ENCODE results near the gene DIS3. TPM values are rescaled to one million over a fixed set of nuclear protein-coding genes. Genes with fewer than 3 reads are reported as not detected.
"Not testable (repeated sequence)": the region's sequence is repeated elsewhere in the genome, so short reads cannot be mapped to it uniquely, and the experiment has no call there.

DIS3 gene
- total RNA-seq, 1 donor from 2014 or later, result 39.1 TPM

DNA sequence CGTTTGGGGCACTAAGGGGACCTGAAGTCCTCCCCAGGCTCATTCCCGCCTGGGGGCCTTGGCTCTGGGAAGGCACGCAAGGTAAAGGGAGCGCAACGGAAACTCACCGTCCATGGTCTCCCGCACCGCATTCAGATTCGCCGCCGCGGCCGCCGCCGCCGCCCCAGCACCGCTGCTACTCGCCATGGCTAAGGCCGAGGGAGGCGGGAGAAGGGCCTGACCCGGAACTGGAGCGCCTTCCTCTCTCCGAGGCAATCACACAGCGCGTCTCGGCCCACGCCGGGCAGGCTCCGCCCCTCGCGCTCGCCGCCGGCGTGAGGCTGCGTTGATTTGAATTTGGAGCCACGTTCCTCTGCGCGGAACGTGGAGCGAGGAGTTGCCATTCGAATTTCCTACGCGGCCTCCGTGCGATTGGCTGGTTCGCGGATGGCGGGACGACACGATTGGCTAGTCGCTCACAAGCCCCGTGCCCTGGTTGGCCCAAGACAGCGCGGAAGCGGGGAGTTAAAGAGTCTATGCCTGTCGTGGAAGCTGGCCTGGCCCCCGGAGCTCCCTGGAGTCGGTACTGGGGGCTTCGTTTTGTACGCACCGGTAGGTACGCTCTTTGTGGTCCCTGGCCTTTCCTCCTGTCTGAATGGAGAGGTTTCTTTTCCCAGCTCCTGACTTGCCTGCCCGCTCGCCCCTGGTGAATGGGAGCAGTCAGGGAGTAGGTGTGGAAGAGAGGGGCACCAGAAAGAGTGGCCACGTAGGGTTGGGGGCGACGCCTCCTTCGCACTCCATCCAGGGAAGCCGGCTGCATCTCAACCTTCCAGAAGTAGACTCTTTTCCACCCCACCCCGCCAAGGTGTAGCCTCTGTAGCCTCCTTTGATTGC, 54.0 kb downstream of the DIS3 start, which contains the start of the genes BORA and MZT1:
Gene BORA, plus strand, starts transcription at position 507 of the 873 bp plus-strand sequence. CDS start 1,018 bp downstream, outside the sequence.
Gene MZT1, minus strand, starts transcription at position 213 of the 873 bp plus-strand sequence. Its CDS starts 27 bp downstream, at position 186.
- peak within 1 kb of the TSS; percentile 67 for H3K27ac Mint-ChIP-seq (ENCODE audit: unreplicated experiment)
- H3K27me3 Mint-ChIP-seq (ENCODE audit: unreplicated experiment), result peaks cover 9% of the 10 kb centered on the region
- TF ChIP-seq, protein P1, sequence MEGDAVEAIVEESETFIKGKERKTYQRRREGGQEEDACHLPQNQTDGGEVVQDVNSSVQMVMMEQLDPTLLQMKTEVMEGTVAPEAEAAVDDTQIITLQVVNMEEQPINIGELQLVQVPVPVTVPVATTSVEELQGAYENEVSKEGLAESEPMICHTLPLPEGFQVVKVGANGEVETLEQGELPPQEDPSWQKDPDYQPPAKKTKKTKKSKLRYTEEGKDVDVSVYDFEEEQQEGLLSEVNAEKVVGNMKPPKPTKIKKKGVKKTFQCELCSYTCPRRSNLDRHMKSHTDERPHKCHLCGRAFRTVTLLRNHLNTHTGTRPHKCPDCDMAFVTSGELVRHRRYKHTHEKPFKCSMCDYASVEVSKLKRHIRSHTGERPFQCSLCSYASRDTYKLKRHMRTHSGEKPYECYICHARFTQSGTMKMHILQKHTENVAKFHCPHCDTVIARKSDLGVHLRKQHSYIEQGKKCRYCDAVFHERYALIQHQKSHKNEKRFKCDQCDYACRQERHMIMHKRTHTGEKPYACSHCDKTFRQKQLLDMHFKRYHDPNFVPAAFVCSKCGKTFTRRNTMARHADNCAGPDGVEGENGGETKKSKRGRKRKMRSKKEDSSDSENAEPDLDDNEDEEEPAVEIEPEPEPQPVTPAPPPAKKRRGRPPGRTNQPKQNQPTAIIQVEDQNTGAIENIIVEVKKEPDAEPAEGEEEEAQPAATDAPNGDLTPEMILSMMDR (IDR thresholded peaks at IDR 0.05; ENCODE audit: unreplicated experiment), result no peak
- DNase-seq (ENCODE audit: low spot score), result peak; percentile 92
- peak within 1 kb of the TSS; percentile 97 for H3K4me3 Mint-ChIP-seq (ENCODE audit: unreplicated experiment)
- H3K36me3 Mint-ChIP-seq (ENCODE audit: low read depth, unreplicated experiment), result peaks cover 7% of the 10 kb centered on the region
- H3K4me1 Mint-ChIP-seq (ENCODE audit: unreplicated experiment), result peaks cover 18% of the 10 kb centered on the region
- H3K9me3 Mint-ChIP-seq (ENCODE audit: unreplicated experiment), result no peaks in the 10 kb centered on the region

DNA sequence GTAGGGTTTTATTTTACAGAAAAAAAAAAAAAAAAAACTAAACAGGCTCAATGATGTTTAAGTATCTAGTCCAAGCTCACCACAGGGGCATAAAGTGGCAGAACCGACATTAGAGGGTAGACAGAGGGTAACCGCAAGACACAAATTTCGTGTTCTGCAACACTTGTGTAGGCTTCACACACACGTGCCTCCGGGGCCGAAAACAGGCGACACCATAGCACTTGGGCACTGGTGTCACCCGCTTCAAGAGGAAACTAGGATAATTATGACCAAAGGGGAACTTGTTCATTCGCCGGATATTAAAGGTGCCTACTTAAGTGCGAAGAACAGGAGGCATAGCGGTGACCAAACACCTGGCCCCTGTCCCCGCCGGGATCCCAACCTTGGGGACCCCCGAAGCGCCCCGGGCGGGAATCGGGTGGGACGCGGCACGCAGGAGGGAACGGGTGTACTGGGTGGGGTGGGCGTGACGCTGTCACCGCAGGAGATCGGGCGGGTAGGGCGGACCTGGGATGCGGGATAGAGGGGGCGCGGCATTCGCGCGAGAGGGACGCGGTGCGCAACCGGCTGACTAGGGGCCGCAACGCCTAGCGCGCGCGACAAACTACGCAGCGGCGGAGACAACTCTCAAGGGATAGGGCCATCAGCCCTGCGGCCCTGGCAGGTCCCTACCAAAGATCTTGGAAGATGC, 54.8 kb downstream of the DIS3 start:
- H3K27me3 Mint-ChIP-seq (ENCODE audit: unreplicated experiment), result peaks cover 9% of the 10 kb centered on the region
- H3K4me3 Mint-ChIP-seq (ENCODE audit: unreplicated experiment), result peak overlapping the region; percentile 97
- H3K4me1 Mint-ChIP-seq (ENCODE audit: unreplicated experiment), result peaks cover 18% of the 10 kb centered on the region
- DNase-seq (ENCODE audit: low spot score), result peak; percentile 32
- peak overlapping the region; percentile 26 for H3K27ac Mint-ChIP-seq (ENCODE audit: unreplicated experiment)
- no peaks in the 10 kb centered on the region for H3K9me3 Mint-ChIP-seq (ENCODE audit: unreplicated experiment)
- H3K36me3 Mint-ChIP-seq (ENCODE audit: low read depth, unreplicated experiment), result peaks cover 7% of the 10 kb centered on the region
- TF ChIP-seq, protein P1 (IDR thresholded peaks at IDR 0.05; ENCODE audit: unreplicated experiment), result no peak

DNA sequence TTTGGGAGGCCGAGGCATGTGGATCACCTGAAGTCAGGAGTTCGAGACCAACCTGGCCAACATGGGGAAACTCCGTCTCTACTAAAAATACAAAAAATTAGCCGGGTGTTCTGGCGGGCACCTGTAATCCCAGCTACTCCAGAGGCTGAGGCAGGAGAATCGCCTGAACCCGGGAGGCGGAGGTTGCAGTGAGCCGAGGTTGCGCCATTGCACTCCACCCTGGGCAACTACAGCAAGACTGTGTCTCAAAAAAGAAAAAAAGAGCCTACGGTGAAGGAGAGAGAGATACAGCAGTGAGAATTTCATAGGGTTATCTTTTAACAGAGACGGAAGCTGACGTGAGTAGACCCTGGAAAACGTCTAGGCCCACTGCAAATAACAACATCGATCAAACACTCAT, 55.5 kb downstream of the DIS3 start:
- H3K27me3 Mint-ChIP-seq (ENCODE audit: unreplicated experiment); H3K27ac Mint-ChIP-seq (ENCODE audit: unreplicated experiment); DNase-seq (ENCODE audit: low spot score); H3K36me3 Mint-ChIP-seq (ENCODE audit: low read depth, unreplicated experiment); H3K9me3 Mint-ChIP-seq (ENCODE audit: unreplicated experiment): not testable (repeated sequence)
- peaks cover 23% of the 10 kb centered on the region for H3K4me1 Mint-ChIP-seq (ENCODE audit: unreplicated experiment)
- peak overlapping the region; percentile 97 for H3K4me3 Mint-ChIP-seq (ENCODE audit: unreplicated experiment)

DNA sequence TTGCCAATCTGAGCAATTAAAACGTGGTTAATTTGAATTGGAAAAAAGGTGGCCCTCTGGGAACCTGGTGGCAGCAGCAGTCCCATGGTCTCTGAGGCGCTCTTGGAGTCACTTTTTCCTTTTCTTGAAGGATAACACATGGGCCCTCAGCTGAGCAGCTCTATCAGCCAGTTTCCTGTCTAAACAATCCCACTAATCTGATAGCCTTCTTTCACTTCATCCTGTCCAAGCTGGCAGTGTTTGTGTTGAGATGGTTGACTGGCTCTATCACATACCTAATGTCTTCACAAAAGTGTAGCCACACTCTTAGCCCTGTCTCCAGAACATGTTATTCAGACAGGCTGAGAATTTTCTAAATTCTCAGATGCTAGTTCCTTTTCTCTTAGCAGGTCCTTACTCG, 64.9 kb downstream of the DIS3 start:
- no peak for DNase-seq (ENCODE audit: low spot score)
- no peaks in the 10 kb centered on the region for H3K27me3 Mint-ChIP-seq (ENCODE audit: unreplicated experiment)
- H3K4me1 Mint-ChIP-seq (ENCODE audit: unreplicated experiment), result peaks cover 18% of the 10 kb centered on the region
- TF ChIP-seq, protein P1 (IDR thresholded peaks at IDR 0.05; ENCODE audit: unreplicated experiment), result no peak
- peak overlapping the region; percentile 89 for H3K27ac Mint-ChIP-seq (ENCODE audit: unreplicated experiment)
- no peak overlapping the region for H3K4me3 Mint-ChIP-seq (ENCODE audit: unreplicated experiment)
- H3K9me3 Mint-ChIP-seq (ENCODE audit: unreplicated experiment), result peaks cover 12% of the 10 kb centered on the region
- H3K36me3 Mint-ChIP-seq (ENCODE audit: low read depth, unreplicated experiment), result peaks cover 41% of the 10 kb centered on the region

Other genes starting within 250 kb of the DIS3 start
- 11.4 TPM for gene MZT1, start 54.3 kb downstream of the DIS3 start, total RNA-seq (ENCODE audit: unreplicated experiment)
- 6.3 TPM for gene BORA, start 54.0 kb downstream of the DIS3 start, total RNA-seq (ENCODE audit: unreplicated experiment)
- gene PIBF1, start 233 bp upstream of the DIS3 start, total RNA-seq (ENCODE audit: unreplicated experiment), result 24.0 TPM

Measured in endothelial cell (in vitro differentiated cells).